Measurements from ENCODE around the gene CEACAM7.

DNA sequence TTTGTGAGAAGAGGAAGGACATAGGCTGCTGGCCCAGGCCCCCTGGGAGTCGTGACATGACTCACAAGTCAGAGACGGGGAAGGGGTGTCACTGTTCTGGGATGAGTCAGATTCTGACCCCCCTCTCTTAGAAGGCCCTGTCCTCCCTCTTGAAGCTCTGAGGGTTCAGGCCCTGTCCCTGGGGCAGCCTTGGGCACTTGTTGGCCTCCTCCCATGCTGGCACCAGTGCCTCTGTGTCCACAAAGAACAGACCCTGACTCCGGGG is 2.7 kb upstream of the CEACAM7 start:
- TF ChIP-seq POLR2A (IDR thresholded peaks at IDR 0.05; ENCODE audit: low read depth, low read length): no peak
- no peak for TF ChIP-seq POLR2AphosphoS5 (IDR thresholded peaks at IDR 0.05; ENCODE audit: low read depth, low read length)

All from GM12892 (cell line).